ENCODE measurements around the gene ME3.
"Not testable (repeated sequence)": the region's sequence is repeated elsewhere in the genome, so short reads cannot be mapped to it uniquely, and the experiment has no call there.

Gene ME3

GRCh38 chr11:86580535-86580934 lies 91.9 kb downstream of the ME3 start:
- no peak for DNase-seq

GRCh38 chr11:86579406-86579731 lies 93.0 kb downstream of the ME3 start:
- DNase-seq, result no peak

GRCh38 chr11:86578727-86579405 lies 93.5 kb downstream of the ME3 start:
- DNase-seq, result no peak

GRCh38 chr11:86577644-86578636 lies 94.5 kb downstream of the ME3 start:
- peak; percentile 77 for DNase-seq

GRCh38 chr11:86576946-86577624 lies 95.3 kb downstream of the ME3 start:
- DNase-seq, result no peak

- no peak for DNase-seq
Observed at GRCh38 chr11:86575927-86576326, 96.5 kb downstream of the ME3 start.

- peak; percentile 51 for DNase-seq
Observed at GRCh38 chr11:86575208-86575855, 97.1 kb downstream of the ME3 start.

GRCh38 chr11:86574493-86575207 lies 97.8 kb downstream of the ME3 start:
- DNase-seq, result no peak

GRCh38 chr11:86571273-86571948 lies 101.0 kb downstream of the ME3 start:
- DNase-seq, result peak; percentile 25

- DNase-seq, result peak; percentile 21
Observed at GRCh38 chr11:86570451-86570850, 102.0 kb downstream of the ME3 start.

- peak; percentile 89 for DNase-seq
Observed at GRCh38 chr11:86570020-86570419, 102.4 kb downstream of the ME3 start.

GRCh38 chr11:86569109-86569508 lies 103.3 kb downstream of the ME3 start:
- DNase-seq, result no peak

- DNase-seq, result no peak
Observed at GRCh38 chr11:86565801-86566312, 106.6 kb downstream of the ME3 start.

- DNase-seq, result no peak
Observed at GRCh38 chr11:86565388-86565787, 107.0 kb downstream of the ME3 start.

GRCh38 chr11:86562842-86563241 lies 109.6 kb downstream of the ME3 start:
- not testable (repeated sequence) for DNase-seq

GRCh38 chr11:86559311-86559945 lies 113.0 kb downstream of the ME3 start:
- DNase-seq, result peak; percentile 98

GRCh38 chr11:86558841-86559240 lies 113.6 kb downstream of the ME3 start:
- no peak for DNase-seq

GRCh38 chr11:86558207-86558606 lies 114.2 kb downstream of the ME3 start:
- peak; percentile 78 for DNase-seq

GRCh38 chr11:86555866-86556265 lies 116.5 kb downstream of the ME3 start:
- no peak for DNase-seq

- DNase-seq, result no peak
Observed at GRCh38 chr11:86555401-86555800, 117.0 kb downstream of the ME3 start.

- DNase-seq, result no peak
Observed at GRCh38 chr11:86553265-86553664, 119.2 kb downstream of the ME3 start.
